Measurements from ENCODE around the gene ST3GAL5. TPM values are rescaled to one million over a fixed set of nuclear protein-coding genes. Genes with fewer than 3 reads are reported as not detected.

ST3GAL5 gene
- total RNA-seq, 4 donors from 2014 or later, result 30.9 to 37.4 (median 32.9) TPM

GRCh38 chr2:85796046-85796340, 92.8 kb downstream of the ST3GAL5 start:
- 60 to 78% methylated on average over 6 of the region's 6 CpGs for WGBS, 2 donors
- Histone ChIP-seq H3K4me1 (peaks cover 2 to 76% (median 51%) of the 10 kb centered on the region in 4 donors), H3K36me3 (peaks cover 0 to 19% (median 0%) of the 10 kb centered on the region in 3 donors), H3K27ac (peak overlapping the region; percentile 54 to 92 (median 66)), H3K4me3 (no peak overlapping the region), H3K27me3 (no peaks in the 10 kb centered on the region), H3K9me3 (peaks cover 0 to 7% (median 0%) of the 10 kb centered on the region in 4 donors)
- no peak for DNase-seq (ENCODE audit: low spot score in 2 of 2)
- no peak for TF ChIP-seq CTCF (IDR thresholded peaks at IDR 0.05)
- no peak for TF ChIP-seq POLR2A (IDR thresholded peaks at IDR 0.05)
- TF ChIP-seq EP300 (IDR thresholded peaks at IDR 0.05), result no peak

- Histone ChIP-seq H3K4me3 (no peak overlapping the region), H3K27ac (peak overlapping the region; percentile 54 to 92 (median 66)), H3K4me1 (peaks cover 2 to 79% (median 51%) of the 10 kb centered on the region in 4 donors), H3K9me3 (peaks cover 0 to 2% (median 0%) of the 10 kb centered on the region in 4 donors), H3K36me3 (peaks cover 0 to 18% (median 0%) of the 10 kb centered on the region in 3 donors), H3K27me3 (no peaks in the 10 kb centered on the region)
- WGBS, 2 donors, result 62 to 77% methylated on average over 20 of the region's 20 CpGs
- TF ChIP-seq CTCF (IDR thresholded peaks at IDR 0.05) (no peak), POLR2A (IDR thresholded peaks at IDR 0.05) (no peak), EP300 (IDR thresholded peaks at IDR 0.05) (no peak)
- no peak for DNase-seq (ENCODE audit: low spot score in 2 of 2)
These were observed 93.3 kb downstream of the ST3GAL5 start for GRCh38 chr2:85795331-85796045.

GRCh38 chr2:85794491-85795121, 94.2 kb downstream of the ST3GAL5 start:
- TF ChIP-seq EP300 (IDR thresholded peaks at IDR 0.05) (no peak), CTCF (IDR thresholded peaks at IDR 0.05) (no peak), POLR2A (IDR thresholded peaks at IDR 0.05) (no peak)
- peak overlapping the region; percentile 54 to 92 (median 66) for H3K27ac ChIP-seq
- DNase-seq (ENCODE audit: low spot score in 2 of 2), result no peak
- no peak overlapping the region for H3K4me3 ChIP-seq
- H3K4me1 ChIP-seq, result peaks cover 2 to 86% (median 51%) of the 10 kb centered on the region in 4 donors
- no peaks in the 10 kb centered on the region for H3K27me3 ChIP-seq
- peaks cover 0 to 18% (median 0%) of the 10 kb centered on the region in 3 donors for H3K36me3 ChIP-seq
- no peaks in the 10 kb centered on the region for H3K9me3 ChIP-seq
- WGBS, 2 donors, result 50 to 58% methylated on average over 13 to 14 of the region's 14 CpGs

- Histone ChIP-seq H3K4me3 (no peak overlapping the region), H3K36me3 (peaks cover 0 to 19% (median 0%) of the 10 kb centered on the region in 3 donors), H3K9me3 (no peaks in the 10 kb centered on the region), H3K4me1 (peaks cover 2 to 86% (median 51%) of the 10 kb centered on the region in 4 donors), H3K27ac (peak overlapping the region; percentile 54 to 92 (median 74)), H3K27me3 (no peaks in the 10 kb centered on the region)
- no peak for TF ChIP-seq POLR2A (IDR thresholded peaks at IDR 0.05)
- TF ChIP-seq EP300 (IDR thresholded peaks at IDR 0.05), result no peak
- TF ChIP-seq CTCF (IDR thresholded peaks at IDR 0.05), result no peak
- WGBS, 2 donors, result 46% methylated on average over 3 of the region's 3 CpGs
- DNase-seq (ENCODE audit: low spot score in 2 of 2), result no peak
These were observed 94.8 kb downstream of the ST3GAL5 start for GRCh38 chr2:85794038-85794441.

- H3K4me1 ChIP-seq, result peaks cover 2 to 85% (median 51%) of the 10 kb centered on the region in 4 donors
- TF ChIP-seq EP300 (IDR thresholded peaks at IDR 0.05) (no peak), CTCF (IDR thresholded peaks at IDR 0.05) (no peak), POLR2A (IDR thresholded peaks at IDR 0.05) (no peak)
- H3K36me3 ChIP-seq, result peaks cover 0 to 24% (median 0%) of the 10 kb centered on the region in 3 donors
- H3K4me3 ChIP-seq, result no peak overlapping the region
- no peak for DNase-seq (ENCODE audit: low spot score in 2 of 2)
- peak overlapping the region; percentile 43 to 92 (median 74) for H3K27ac ChIP-seq
- 58 to 65% methylated on average over 4 of the region's 4 CpGs for WGBS, 2 donors
- no peaks in the 10 kb centered on the region for H3K27me3 ChIP-seq
- H3K9me3 ChIP-seq, result no peaks in the 10 kb centered on the region
These were observed 95.2 kb downstream of the ST3GAL5 start for GRCh38 chr2:85793584-85793983.
